ENCODE measurements around the gene MYH14.

Gene MYH14

DNA sequence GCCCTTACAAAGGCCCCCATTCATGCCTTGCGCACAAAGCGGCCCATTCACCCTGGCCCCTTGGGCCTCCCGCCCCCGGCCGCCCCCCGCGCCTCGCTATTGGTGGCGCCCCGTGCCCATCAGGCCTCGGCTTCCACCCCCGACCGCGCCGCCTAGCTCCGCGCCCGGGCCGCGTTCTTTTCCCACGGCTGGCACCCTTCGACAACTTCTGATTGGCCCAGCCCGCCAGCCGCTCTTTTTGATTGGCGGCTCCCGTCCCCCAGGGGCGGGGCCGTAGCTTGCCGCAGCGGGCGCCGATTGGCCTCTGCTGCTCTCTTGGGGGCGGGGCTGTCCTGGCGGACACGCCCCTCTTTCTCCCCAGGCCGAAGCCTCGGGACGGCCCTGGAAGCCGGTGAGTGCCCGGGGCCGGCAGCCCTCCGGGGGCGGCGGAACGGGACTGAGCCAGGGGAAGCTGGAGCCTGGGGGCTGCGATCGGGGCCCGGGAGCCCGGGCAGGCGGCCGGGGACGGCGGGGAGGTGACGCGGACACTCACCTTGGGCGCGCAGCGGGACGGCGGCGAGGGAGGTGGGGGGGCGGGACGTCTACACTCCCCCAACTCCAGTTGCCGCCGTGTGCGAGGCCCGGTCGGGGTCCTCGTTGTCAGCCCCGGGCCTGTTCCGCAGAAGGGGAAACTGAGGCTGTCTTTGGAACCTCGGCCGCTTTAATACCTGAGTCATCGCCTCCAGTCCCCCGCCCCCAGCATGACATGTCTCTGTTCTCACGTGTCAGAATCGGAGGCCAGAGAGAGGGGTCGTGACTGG is at the start of gene MYH14:
TSS of gene MYH14 (plus strand) at position 342 of the 800 bp plus-strand sequence. CDS start 6,744 bp downstream, outside the sequence.
- DNase-seq (ENCODE audit: low spot score): peak; percentile 16

- DNase-seq (ENCODE audit: low spot score): no peak
Observed at GRCh38 chr19:50154529-50154928, 48.9 kb upstream of the MYH14 start.

DNA sequence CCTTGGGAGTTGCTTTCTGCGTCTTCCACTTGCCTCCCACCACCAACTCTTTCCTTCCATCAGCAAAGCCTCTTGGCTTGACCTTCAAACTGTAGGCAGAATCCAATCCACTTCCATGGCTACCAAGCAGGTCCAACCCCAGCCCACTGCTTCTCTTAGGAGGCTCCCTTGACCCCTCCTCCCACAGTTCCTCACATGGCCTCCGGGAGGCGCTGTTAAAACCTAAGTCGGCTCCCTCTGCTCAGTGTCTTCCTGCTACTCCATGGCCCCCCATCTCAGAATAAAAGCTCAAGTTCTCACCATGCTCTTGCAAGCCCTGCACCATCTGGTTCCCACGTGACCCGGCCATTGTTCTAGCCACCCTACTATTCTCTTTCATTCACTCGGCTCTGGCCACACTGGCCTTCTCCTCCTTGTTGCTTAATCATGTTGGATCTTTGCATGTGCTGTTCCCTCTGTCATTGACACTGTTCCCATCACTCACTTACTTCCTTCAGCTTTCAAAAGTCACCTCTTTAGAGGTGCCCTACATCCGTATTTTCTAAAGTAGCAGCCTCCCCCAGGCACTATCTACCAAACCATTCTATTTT is 47.8 kb upstream of the MYH14 start:
- no peak for DNase-seq (ENCODE audit: low spot score)

- DNase-seq (ENCODE audit: low spot score): no peak
Observed at GRCh38 chr19:50158577-50158976, 44.8 kb upstream of the MYH14 start.

- DNase-seq (ENCODE audit: low spot score): no peak
Observed at GRCh38 chr19:50159078-50159477, 44.3 kb upstream of the MYH14 start.

DNA sequence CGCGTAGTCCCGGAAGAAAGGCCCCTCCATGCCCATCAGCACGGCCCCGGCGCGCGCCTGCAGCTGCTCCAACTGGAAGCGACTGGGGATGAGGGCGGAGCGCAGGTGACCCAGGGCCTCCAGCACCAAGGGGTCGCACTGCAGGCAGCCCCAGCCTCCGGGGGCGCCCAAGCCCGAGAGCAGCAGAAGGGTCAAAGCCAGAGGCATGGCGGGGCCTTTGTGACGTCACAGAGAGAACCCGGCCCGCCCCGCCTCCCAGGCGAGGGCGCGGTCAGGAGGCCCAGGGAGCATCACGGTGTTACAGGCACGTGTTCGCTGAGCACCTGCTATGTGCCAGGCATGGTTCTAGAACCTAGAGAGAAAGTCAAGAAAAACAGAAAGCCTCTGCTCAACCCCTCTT is 40.4 kb upstream of the MYH14 start, which contains the start of gene IZUMO2:
TSS of gene IZUMO2 (minus strand) at position 294 of the 400 bp plus-strand sequence. CDS start at position 207, 87 bp downstream.
- DNase-seq (ENCODE audit: low spot score): no peak

- no peak for DNase-seq (ENCODE audit: low spot score)
Observed at GRCh38 chr19:50167314-50167721, 36.1 kb upstream of the MYH14 start.

DNA sequence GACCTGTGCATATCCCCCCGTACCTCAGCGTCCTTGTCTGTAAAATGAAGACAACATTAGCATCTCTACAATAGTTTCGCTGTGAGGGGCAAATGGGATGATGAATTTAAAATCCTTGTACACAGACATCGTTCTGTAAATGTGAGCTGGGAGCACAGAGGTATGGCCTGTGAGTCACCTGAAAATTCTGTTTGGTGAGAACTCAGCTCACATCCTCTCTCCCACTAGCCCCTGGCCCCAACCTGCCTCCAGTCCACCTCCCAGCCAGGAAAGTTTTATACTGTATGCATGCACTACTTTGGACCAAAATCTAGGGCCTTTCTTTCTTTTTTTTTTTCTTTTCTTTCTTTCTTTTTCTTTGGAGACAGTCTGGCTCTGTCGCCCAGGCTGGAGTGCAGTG is 31.7 kb upstream of the MYH14 start:
- no peak for DNase-seq (ENCODE audit: low spot score)

GRCh38 chr19:50172726-50173125 is 30.7 kb upstream of the MYH14 start:
- DNase-seq (ENCODE audit: low spot score): no peak

GRCh38 chr19:50173127-50173526 is 30.3 kb upstream of the MYH14 start:
- DNase-seq (ENCODE audit: low spot score): no peak

GRCh38 chr19:50174100-50174793 is 29.2 kb upstream of the MYH14 start:
- DNase-seq (ENCODE audit: low spot score): no peak

DNA sequence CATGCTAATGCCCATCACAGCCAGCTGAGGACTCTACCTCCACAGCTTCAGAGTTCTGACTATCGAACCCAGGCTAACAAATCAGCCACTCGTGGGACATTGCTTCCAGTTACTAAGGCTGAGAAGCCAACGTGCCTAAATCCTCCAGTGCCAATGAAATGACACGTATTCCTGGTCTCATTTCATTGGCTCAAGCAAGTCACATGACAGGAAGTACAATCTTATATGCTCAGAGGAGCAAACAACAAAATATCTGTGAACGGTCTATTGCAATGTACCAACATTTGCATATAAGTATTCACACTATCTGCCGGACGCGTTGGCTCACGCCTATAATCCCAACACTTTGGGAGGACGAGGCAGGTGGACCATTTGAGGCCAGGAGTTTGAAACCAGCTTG is 27.5 kb upstream of the MYH14 start:
- no peak for DNase-seq (ENCODE audit: low spot score)

DNA sequence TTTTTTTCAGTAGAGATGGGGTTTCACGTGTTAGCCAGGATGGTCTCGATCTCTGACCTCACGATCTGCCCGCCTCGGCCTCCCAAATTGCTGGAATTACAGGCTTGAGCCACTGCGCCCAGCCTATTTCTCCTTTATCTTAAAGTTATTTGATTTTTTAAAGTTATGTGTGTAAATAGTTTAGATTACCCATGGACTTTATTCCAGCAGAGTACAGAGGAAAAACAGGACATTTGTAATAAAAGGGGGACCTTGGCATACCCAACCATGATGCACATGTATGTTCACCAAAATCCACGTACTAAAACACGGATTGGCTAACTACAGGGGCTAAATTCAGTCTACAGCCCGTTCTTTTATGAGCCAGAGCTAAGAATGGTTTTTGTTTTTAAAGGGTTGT is 26.6 kb upstream of the MYH14 start:
- DNase-seq (ENCODE audit: low spot score): no peak

GRCh38 chr19:50178320-50178719 is 25.1 kb upstream of the MYH14 start:
- DNase-seq (ENCODE audit: low spot score): no peak

DNA sequence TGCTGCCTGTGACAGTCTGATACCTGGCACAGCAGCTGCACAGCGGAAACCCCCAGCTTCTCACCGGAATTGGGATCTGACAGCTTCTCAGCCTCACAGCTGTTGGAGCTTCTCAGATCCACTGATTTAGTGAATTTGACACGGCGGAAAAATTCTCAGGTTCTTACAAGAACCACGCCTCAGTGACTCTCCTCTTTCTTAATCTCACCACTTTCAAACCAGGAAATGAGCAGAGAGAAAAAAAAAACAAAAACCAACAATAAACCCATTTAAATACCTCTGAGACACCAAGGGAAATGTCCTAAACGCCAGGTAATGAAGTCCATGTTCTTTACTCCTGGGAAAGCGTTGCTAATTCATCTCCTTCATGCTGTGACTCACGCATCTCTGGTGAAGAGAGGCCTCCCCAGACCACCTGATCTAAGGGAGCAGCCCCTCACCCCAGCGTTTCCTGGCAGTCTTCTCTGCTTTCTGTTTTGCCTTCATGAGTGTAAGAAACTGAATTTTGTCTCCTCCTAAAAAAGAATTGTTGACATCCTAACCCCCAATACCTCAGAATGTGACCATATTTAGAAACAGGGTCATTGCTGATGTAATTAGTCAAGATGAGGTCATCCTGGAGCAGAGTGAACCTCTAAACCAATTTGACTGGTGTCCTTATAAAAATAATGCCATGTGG is 24.4 kb upstream of the MYH14 start:
- no peak for DNase-seq (ENCODE audit: low spot score)

DNA sequence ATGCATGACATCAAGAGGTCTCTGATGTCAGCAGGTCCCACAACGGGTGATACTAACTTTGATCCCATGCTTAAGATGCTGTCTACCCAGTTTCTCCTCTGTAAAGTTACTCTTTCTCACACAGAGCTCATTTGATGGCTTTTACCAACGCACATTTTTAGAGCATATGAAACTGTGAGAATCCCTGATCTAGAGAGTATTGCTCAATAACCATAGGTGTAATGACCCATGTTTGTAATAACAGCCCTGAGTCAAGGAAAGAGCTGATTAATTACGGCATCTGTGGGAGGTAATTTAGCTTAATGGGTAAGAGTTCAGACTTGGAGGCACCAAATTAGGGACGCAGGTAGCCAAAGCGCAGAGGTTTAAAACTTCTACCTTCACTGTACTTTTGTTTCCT is 22.3 kb upstream of the MYH14 start:
- no peak for DNase-seq (ENCODE audit: low spot score)

- no peak for DNase-seq (ENCODE audit: low spot score)
Observed at GRCh38 chr19:50184196-50184595, 19.2 kb upstream of the MYH14 start.

DNA sequence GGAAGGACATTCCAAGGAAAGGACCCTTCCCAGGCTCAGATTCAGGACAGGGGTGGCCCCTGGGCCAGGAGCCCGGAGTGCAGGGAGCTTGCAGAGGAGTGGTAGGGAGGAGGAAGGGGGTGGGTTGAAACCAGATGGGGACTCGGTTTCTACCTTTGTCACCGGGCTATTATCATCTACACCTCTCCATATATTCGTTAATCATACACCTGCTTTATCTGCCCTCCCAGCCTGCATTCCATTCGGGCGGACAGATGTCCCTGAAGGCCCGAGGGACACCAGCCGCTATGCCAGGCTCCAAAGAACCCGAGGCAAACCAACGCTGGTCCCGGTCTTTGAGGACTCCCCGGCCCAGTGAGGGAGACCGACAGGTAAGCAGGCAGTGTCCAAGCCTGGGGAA is 15.5 kb upstream of the MYH14 start:
- DNase-seq (ENCODE audit: low spot score): no peak

GRCh38 chr19:50189331-50189730 is 14.1 kb upstream of the MYH14 start:
- DNase-seq (ENCODE audit: low spot score): no peak

DNA sequence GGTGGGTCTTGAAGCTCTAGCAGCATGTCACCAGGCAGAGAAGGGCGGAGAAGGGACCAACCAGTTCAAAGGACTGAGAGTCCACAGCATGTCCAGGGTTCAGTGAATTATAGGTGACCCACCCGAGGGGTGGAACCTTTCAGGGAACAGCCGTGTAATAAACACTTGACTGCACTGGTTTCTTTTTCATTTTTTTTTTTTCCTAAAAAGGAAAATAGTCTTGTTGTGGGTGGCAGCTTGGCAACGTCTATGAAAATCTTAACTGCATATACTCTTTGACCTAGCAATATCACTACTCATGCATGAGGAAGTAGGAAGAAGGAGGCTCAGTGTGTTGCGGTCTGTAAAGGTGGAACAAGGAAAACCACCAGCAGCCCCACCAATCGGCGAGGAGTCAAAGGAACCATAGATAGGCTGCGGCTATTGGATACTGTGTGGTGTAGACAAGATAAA is 13.0 kb upstream of the MYH14 start:
- DNase-seq (ENCODE audit: low spot score): no peak

DNA sequence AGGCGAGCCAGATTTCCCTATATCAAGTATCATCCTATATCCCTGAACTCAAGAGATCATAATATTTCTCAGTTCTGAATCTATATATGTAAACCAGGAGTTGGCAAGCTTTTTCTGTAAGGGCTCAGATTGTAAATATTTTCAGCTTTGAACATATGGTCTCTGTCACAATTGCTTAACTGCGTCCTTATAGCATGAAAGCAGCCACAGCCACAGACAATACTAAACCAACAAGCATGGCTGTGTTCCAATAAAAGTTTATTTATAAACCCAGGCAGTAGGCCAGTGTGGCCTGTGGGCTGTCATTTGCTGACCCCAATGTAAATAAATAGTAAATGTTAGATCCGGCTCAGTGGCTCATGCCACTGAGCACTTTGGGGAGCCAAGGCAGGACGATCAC is 12.2 kb upstream of the MYH14 start:
- DNase-seq (ENCODE audit: low spot score): no peak

GRCh38 chr19:50192463-50193211 is 10.8 kb upstream of the MYH14 start:
- no peak for DNase-seq (ENCODE audit: low spot score)

All from AG08395 (cell line).